ENCODE results near the gene SPP1. TPM values are rescaled to one million over a fixed set of nuclear protein-coding genes. Genes with fewer than 3 reads are reported as not detected.
A peak's percentile ranks its signal among the peaks of the same experiment; 100 is the strongest.

Gene SPP1
- total RNA-seq, 1 experiment from 2014 or later = 4.1 TPM

GRCh38 chr4:87971866-87972265, 3.6 kb upstream of the SPP1 start:
- Histone ChIP-seq H3K9me3 (ENCODE audit: control insufficient read depth in 1 of 2, insufficient read depth in 1 of 2, low read depth in 1 of 2, low read length in 2 of 2) (no peaks in the 10 kb centered on the region), H3K4me2 (ENCODE audit: low read length) (no peak overlapping the region), H3K9me2 (ENCODE audit: insufficient read depth) (no peaks in the 10 kb centered on the region), H3K9ac (ENCODE audit: low read length) (no peak overlapping the region), H3K4me3 (replicated peaks in 1 of 2; ENCODE audit: low read depth in 1 of 2, low read length in 2 of 2) (no peak overlapping the region), H3K27ac (ENCODE audit: low read depth, low read length) (no peak overlapping the region), H4K20me1 (ENCODE audit: insufficient read depth) (no peaks in the 10 kb centered on the region), H3K27me3 (ENCODE audit: insufficient read depth, low read length) (no peaks in the 10 kb centered on the region), H3K79me2 (ENCODE audit: insufficient read depth, low read length) (no peaks in the 10 kb centered on the region), H3K36me3 (ENCODE audit: control insufficient read depth in 1 of 2, insufficient read depth in 2 of 2, low read length in 2 of 2) (no peaks in the 10 kb centered on the region), H2AFZ (ENCODE audit: low read depth, low read length, poor library complexity, severe bottlenecking) (peak overlapping the region; percentile 50), H3K4me1 (ENCODE audit: control insufficient read depth in 1 of 2, insufficient read depth in 2 of 2, low read length in 2 of 2) (peaks cover 2 to 24% of the 10 kb centered on the region in 2 experiments; a peak in 3 of 4 replicates)
- BruUV-seq (replicated peaks) = no TSS peak
- DNase-seq (ENCODE audit: low read depth, low spot score) (no peak), ATAC-seq (no peak)
- ChIA-PET CTCF (interaction anchor here (0.7 kb wide), 1 partner anchor 118 kb away, joined by 3 read pairs; no protein-coding TSS in a partner anchor), RAD21 (ENCODE audit: low non-redundant PET in 1 of 2, low total read pairs in 2 of 2, uncharacterized antibody in 2 of 2, unreplicated experiment in 2 of 2) (no interaction called here), POLR2A (no interaction called here)
- TF ChIP-seq YY1 (IDR thresholded peaks at IDR 0.05; ENCODE audit: extremely low read depth, insufficient replicate concordance, low read depth, low read length) (no peak), POLR2AphosphoS5 (IDR thresholded peaks at IDR 0.05; ENCODE audit: low read depth, low read length) (no peak), ATF3 (IDR thresholded peaks at IDR 0.05) (no peak), ZNF274 (IDR thresholded peaks at IDR 0.05; ENCODE audit: low read depth, low read length) (no peak), CTCF (IDR thresholded peaks at IDR 0.05 in 2 of 3, conservative IDR thresholded peaks at IDR 0.05 in 1 of 3; ENCODE audit: borderline replicate concordance in 1 of 3, insufficient read depth in 1 of 3, low read depth in 2 of 3, low read length in 2 of 3) (no peak), ZFX (IDR thresholded peaks at IDR 0.05) (no peak), JUND (IDR thresholded peaks at IDR 0.05) (no peak), ZBTB33 (IDR thresholded peaks at IDR 0.05; ENCODE audit: extremely low read depth, insufficient replicate concordance, low read length) (no peak), SIN3A (IDR thresholded peaks at IDR 0.05; ENCODE audit: low read depth) (no peak), EGR1 (IDR thresholded peaks at IDR 0.05; ENCODE audit: low read depth) (no peak), EZH2 (IDR thresholded peaks at IDR 0.05) (no peak), SP1 (IDR thresholded peaks at IDR 0.05; ENCODE audit: low read depth) (no peak), REST (IDR thresholded peaks at IDR 0.05; ENCODE audit: low read depth) (no peak), SRF (IDR thresholded peaks at IDR 0.05; ENCODE audit: low read depth) (no peak)
- intact Hi-C loops (cut with micrococcal nuclease) = loop anchor here (10.0 kb wide), 1 partner anchor 427 kb away; no protein-coding TSS in a partner anchor
